ENCODE measurements around the gene RFXAP.

Gene RFXAP

GRCh38 chr13:36859259-36859658 lies 40.2 kb downstream of the RFXAP start:
- H3K27me3 ChIP-seq (ENCODE audit: insufficient read depth, low read length) = no peaks in the 10 kb centered on the region
- no peaks in the 10 kb centered on the region for H4K20me1 ChIP-seq (ENCODE audit: insufficient read depth, low read length)
- no peaks in the 10 kb centered on the region for H3K36me3 ChIP-seq (ENCODE audit: insufficient read depth, low read length)
- TF ChIP-seq, protein P1, sequence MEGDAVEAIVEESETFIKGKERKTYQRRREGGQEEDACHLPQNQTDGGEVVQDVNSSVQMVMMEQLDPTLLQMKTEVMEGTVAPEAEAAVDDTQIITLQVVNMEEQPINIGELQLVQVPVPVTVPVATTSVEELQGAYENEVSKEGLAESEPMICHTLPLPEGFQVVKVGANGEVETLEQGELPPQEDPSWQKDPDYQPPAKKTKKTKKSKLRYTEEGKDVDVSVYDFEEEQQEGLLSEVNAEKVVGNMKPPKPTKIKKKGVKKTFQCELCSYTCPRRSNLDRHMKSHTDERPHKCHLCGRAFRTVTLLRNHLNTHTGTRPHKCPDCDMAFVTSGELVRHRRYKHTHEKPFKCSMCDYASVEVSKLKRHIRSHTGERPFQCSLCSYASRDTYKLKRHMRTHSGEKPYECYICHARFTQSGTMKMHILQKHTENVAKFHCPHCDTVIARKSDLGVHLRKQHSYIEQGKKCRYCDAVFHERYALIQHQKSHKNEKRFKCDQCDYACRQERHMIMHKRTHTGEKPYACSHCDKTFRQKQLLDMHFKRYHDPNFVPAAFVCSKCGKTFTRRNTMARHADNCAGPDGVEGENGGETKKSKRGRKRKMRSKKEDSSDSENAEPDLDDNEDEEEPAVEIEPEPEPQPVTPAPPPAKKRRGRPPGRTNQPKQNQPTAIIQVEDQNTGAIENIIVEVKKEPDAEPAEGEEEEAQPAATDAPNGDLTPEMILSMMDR (IDR thresholded peaks at IDR 0.05; ENCODE audit: low read length) = no peak
- TF ChIP-seq EZH2 (IDR thresholded peaks at IDR 0.05; ENCODE audit: borderline replicate concordance, low read length) = no peak
- H2AFZ ChIP-seq (ENCODE audit: low read length) = no peak overlapping the region
- no peak overlapping the region for H3K4me3 ChIP-seq (ENCODE audit: low read depth, low read length, poor library complexity, severe bottlenecking)
- no peaks in the 10 kb centered on the region for H3K9me3 ChIP-seq (ENCODE audit: low read length)
- no peaks in the 10 kb centered on the region for H3K9me2 ChIP-seq (ENCODE audit: low read depth, low read length)
- no peaks in the 10 kb centered on the region for H3F3A ChIP-seq (ENCODE audit: insufficient read depth, low read length)
- H3K79me2 ChIP-seq (ENCODE audit: insufficient read depth, low read length) = no peaks in the 10 kb centered on the region
- no peak overlapping the region for H3K27ac ChIP-seq (ENCODE audit: low read depth, low read length, poor library complexity, severe bottlenecking)
- H3K4me2 ChIP-seq (ENCODE audit: low read length) = no peak overlapping the region
- no peaks in the 10 kb centered on the region for H3K4me1 ChIP-seq (ENCODE audit: insufficient read depth, low read length, severe bottlenecking)
- no peak overlapping the region for H3K9ac ChIP-seq (ENCODE audit: low read length)

GRCh38 chr13:36862002-36862685 lies 43.1 kb downstream of the RFXAP start:
- Histone ChIP-seq H3K9ac (ENCODE audit: low read length) (no peak overlapping the region), H3K4me3 (ENCODE audit: low read depth, low read length, poor library complexity, severe bottlenecking) (no peak overlapping the region), H3K79me2 (ENCODE audit: insufficient read depth, low read length) (no peaks in the 10 kb centered on the region), H2AFZ (ENCODE audit: low read length) (no peak overlapping the region), H3K9me3 (ENCODE audit: low read length) (no peaks in the 10 kb centered on the region), H3K27me3 (ENCODE audit: insufficient read depth, low read length) (no peaks in the 10 kb centered on the region), H3K4me2 (ENCODE audit: low read length) (no peak overlapping the region), H3K36me3 (ENCODE audit: insufficient read depth, low read length) (no peaks in the 10 kb centered on the region), H4K20me1 (ENCODE audit: insufficient read depth, low read length) (no peaks in the 10 kb centered on the region), H3K9me2 (ENCODE audit: low read depth, low read length) (no peaks in the 10 kb centered on the region), H3K27ac (ENCODE audit: low read depth, low read length, poor library complexity, severe bottlenecking) (no peak overlapping the region), H3F3A (ENCODE audit: insufficient read depth, low read length) (no peaks in the 10 kb centered on the region), H3K4me1 (ENCODE audit: insufficient read depth, low read length, severe bottlenecking) (no peaks in the 10 kb centered on the region)
- no peak for TF ChIP-seq EZH2 (IDR thresholded peaks at IDR 0.05; ENCODE audit: borderline replicate concordance, low read length)
- TF ChIP-seq, protein P1 (IDR thresholded peaks at IDR 0.05; ENCODE audit: low read length) = no peak

DNA sequence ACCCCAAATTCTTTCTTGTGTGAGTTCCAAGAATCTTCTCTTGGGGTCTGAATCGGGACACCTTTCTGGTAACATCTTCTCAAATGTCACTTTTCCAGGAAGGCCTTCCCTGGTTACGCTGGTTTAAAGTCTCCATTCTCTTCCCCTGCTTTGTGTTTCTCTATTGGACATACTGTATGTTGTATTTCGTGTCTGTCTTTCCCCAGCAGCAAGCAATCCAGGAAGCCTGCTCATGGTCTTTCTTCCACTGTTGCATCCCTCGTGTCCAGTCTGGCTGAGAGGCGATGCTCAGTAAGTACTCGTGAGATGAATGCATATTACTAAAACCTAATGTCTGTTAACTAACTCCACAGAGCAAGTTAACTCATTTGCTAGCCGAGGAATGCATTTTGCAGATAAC lies 43.7 kb downstream of the RFXAP start:
- no peak overlapping the region for H2AFZ ChIP-seq (ENCODE audit: low read length)

More for the DNA sequence above, 43.7 kb downstream of the RFXAP start:
- no peak overlapping the region for H3K4me3 ChIP-seq (ENCODE audit: low read depth, low read length, poor library complexity, severe bottlenecking)
- H3F3A ChIP-seq (ENCODE audit: insufficient read depth, low read length) = no peaks in the 10 kb centered on the region
- TF ChIP-seq, protein P1 (IDR thresholded peaks at IDR 0.05; ENCODE audit: low read length) = no peak
- no peak for TF ChIP-seq EZH2 (IDR thresholded peaks at IDR 0.05; ENCODE audit: borderline replicate concordance, low read length)
- H3K9ac ChIP-seq (ENCODE audit: low read length) = no peak overlapping the region
- H3K4me2 ChIP-seq (ENCODE audit: low read length) = no peak overlapping the region
- no peaks in the 10 kb centered on the region for H3K36me3 ChIP-seq (ENCODE audit: insufficient read depth, low read length)
- no peak overlapping the region for H3K27ac ChIP-seq (ENCODE audit: low read depth, low read length, poor library complexity, severe bottlenecking)
- no peaks in the 10 kb centered on the region for H3K9me2 ChIP-seq (ENCODE audit: low read depth, low read length)
- H3K27me3 ChIP-seq (ENCODE audit: insufficient read depth, low read length) = no peaks in the 10 kb centered on the region
- H3K9me3 ChIP-seq (ENCODE audit: low read length) = no peaks in the 10 kb centered on the region
- H3K79me2 ChIP-seq (ENCODE audit: insufficient read depth, low read length) = no peaks in the 10 kb centered on the region
- H3K4me1 ChIP-seq (ENCODE audit: insufficient read depth, low read length, severe bottlenecking) = no peaks in the 10 kb centered on the region
- no peaks in the 10 kb centered on the region for H4K20me1 ChIP-seq (ENCODE audit: insufficient read depth, low read length)

Data from OCI-LY1 (cell line).